ENCODE measurements around the gene ERCC8. TPM values are rescaled to one million over a fixed set of nuclear protein-coding genes. Genes with fewer than 3 reads are reported as not detected.

Gene ERCC8
- total RNA-seq, 1 experiment from 2014 or later: 25.2 TPM

GRCh38 chr5:60843936-60844905 lies 100.6 kb downstream of the ERCC8 start, which contains the start of gene ELOVL7:
Gene ELOVL7, minus strand, starts transcription at chr5:60844269. Its CDS starts 56,872 bp downstream, at chr5:60787397.
- in situ Hi-C loops (cut with HindIII; ENCODE audit: low sequenced_read_pairs): no loop called here
- peak; percentile 78 for DNase-seq (ENCODE audit: low spot score)

- DNase-seq (ENCODE audit: low spot score): peak; percentile 62
- in situ Hi-C loops (cut with HindIII; ENCODE audit: low sequenced_read_pairs): no loop called here
These were observed 101.4 kb downstream of the ERCC8 start for GRCh38 chr5:60843386-60843935.

GRCh38 chr5:60842871-60843385 lies 101.9 kb downstream of the ERCC8 start:
- no peak for DNase-seq (ENCODE audit: low spot score)
- in situ Hi-C loops (cut with HindIII; ENCODE audit: low sequenced_read_pairs): no loop called here

GRCh38 chr5:60841361-60841760 lies 103.5 kb downstream of the ERCC8 start:
- DNase-seq (ENCODE audit: low spot score): peak; percentile 71
- in situ Hi-C loops (cut with HindIII; ENCODE audit: low sequenced_read_pairs): no loop called here

- in situ Hi-C loops (cut with HindIII; ENCODE audit: low sequenced_read_pairs): no loop called here
- DNase-seq (ENCODE audit: low spot score): no peak
These were observed 108.7 kb downstream of the ERCC8 start for GRCh38 chr5:60836131-60836530.

- no peak for DNase-seq (ENCODE audit: low spot score)
- in situ Hi-C loops (cut with HindIII; ENCODE audit: low sequenced_read_pairs): no loop called here
These were observed 109.3 kb downstream of the ERCC8 start for GRCh38 chr5:60835554-60835953.

GRCh38 chr5:60833520-60833919 lies 111.3 kb downstream of the ERCC8 start:
- in situ Hi-C loops (cut with HindIII; ENCODE audit: low sequenced_read_pairs): no loop called here
- DNase-seq (ENCODE audit: low spot score): no peak

- DNase-seq (ENCODE audit: low spot score): no peak
- in situ Hi-C loops (cut with HindIII; ENCODE audit: low sequenced_read_pairs): no loop called here
These were observed 114.2 kb downstream of the ERCC8 start for GRCh38 chr5:60830581-60831127.

GRCh38 chr5:60829490-60830266 lies 115.2 kb downstream of the ERCC8 start:
- in situ Hi-C loops (cut with HindIII; ENCODE audit: low sequenced_read_pairs): no loop called here
- DNase-seq (ENCODE audit: low spot score): no peak

GRCh38 chr5:60827201-60827600 lies 117.7 kb downstream of the ERCC8 start:
- no peak for DNase-seq (ENCODE audit: low spot score)
- in situ Hi-C loops (cut with HindIII; ENCODE audit: low sequenced_read_pairs): no loop called here

GRCh38 chr5:60826653-60827052 lies 118.2 kb downstream of the ERCC8 start:
- no peak for DNase-seq (ENCODE audit: low spot score)
- in situ Hi-C loops (cut with HindIII; ENCODE audit: low sequenced_read_pairs): no loop called here

Other genes with a start within 250 kb of the ERCC8 start
- gene DEPDC1B, start 244.9 kb downstream of the ERCC8 start, total RNA-seq (2014; rRNA removed; shearing (Covaris generic)): 164 and 223 TPM in 2 replicates
- 34.8 and 37.3 TPM in 2 replicates for gene ELOVL7, start 100.8 kb downstream of the ERCC8 start, total RNA-seq (2014; rRNA removed; shearing (Covaris generic))
- gene NDUFAF2, start 135 bp upstream of the ERCC8 start, total RNA-seq (2014; rRNA removed; shearing (Covaris generic)): 87.1 and 87.6 TPM in 2 replicates
- gene SMIM15, start 217.4 kb upstream of the ERCC8 start, total RNA-seq (2014; rRNA removed; shearing (Covaris generic)): 26.6 and 78.5 TPM in 2 replicates

Data from G401 (cell line).